ENCODE results near the gene TDG.
"Not testable (repeated sequence)": the region's sequence is repeated elsewhere in the genome, so short reads cannot be mapped to it uniquely, and the experiment has no call there.

The TDG gene

DNA sequence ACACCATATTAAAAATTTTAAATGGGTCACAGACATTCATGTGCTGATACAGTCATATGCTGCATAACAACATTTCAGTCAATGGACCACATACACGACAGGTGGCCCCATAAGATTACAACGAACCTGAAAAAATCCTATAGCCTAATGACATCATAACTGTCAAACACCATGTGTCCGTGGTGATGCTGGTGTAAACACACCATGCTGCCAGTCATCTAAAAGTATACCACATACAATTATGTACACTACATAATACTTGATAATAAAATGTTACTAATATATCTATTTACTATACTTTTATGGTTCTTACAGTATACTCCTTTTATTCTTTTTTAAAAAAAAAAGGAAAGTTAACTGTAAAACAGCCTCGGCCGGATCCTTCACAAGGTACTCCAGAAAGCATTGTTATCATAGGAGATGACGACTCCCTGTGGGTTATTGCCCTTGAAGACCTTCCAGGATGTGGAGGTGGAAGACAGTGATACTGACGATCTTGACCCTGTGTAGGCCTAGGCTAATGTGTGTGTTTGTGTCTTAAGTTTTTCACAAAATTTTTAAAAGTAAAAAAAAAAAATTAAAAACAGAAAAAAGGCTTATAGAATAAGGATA lies 5.0 kb upstream of the TDG start:
- no peak for DNase-seq (ENCODE audit: low read depth in 2 of 2)

DNA sequence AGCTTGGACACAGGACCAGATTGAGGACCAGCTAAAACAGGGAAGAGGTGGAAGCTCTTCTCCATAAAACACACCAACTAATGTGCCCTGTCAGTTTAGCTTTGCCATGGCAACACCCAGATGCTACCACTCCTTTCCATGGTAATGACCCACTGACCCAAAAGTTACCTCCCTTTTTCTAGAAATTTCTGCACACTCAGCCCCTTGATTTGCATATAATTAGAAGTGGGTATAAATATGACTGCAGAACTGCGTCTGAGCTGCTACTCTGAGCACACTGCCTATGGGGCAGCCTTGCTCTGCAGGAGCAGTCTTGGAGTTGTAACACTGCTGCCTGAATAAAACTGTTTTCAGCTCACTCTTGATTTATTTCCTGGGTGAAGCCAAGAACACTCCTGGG lies 3.2 kb upstream of the TDG start:
- DNase-seq (ENCODE audit: low read depth in 2 of 2): no peak

DNA sequence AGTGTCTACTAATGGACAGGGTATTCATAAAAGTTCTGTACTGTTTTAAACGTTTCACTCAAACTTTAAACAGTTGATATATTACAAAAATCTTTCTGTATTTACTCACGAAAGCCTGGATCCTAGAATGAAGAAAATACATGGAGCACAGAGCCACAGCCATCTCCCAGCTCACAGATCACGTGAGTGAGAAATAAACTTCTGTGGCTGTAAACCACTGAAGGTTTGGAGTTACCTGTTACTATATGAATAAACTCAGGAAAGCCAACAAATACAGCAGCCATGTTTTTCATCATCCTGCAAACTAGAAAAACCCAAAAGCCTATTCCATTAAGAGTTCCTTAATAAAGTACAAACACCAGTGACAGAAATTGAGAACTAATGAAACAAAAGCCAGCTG lies 867 bp upstream of the TDG start:
- no peak for DNase-seq (ENCODE audit: low read depth in 2 of 2)

DNA sequence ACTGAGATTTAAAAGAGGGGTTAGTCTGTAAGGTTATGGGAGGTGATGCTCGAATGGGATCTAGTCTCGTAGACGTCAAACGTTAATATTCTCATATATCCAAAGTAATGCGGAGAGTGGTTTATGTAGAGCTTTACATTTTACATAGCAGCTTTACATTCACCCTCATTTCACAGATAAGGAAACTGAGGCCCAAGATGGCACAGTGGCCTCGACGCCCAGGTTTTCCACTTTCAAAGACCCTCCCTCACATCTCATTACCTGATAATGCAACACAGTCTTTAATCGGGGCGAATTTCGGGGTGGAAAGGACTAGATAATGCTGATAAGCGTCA lies 450 bp upstream of the TDG start:
- no peak for DNase-seq (ENCODE audit: low read depth in 2 of 2)

DNA sequence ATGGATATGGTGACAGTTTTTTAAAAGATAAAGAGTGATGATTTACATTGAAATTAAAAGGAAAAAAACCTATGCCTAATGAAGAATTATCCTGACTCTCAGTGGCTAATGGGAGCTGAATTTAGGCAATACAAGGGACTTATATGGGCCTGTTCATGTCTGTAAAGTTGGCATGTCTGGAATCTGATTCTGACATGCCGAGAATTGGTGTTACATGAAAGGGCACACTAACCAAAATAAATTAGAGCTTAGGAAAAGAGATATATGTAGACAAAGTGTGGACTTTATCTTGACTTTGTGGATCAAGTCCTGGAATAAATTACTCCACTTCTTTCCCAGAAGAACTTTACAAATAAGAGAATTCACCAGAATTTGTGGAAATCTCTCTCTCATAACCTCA lies 1.1 kb downstream of the TDG start:
- DNase-seq (ENCODE audit: low read depth in 2 of 2): no peak

DNA sequence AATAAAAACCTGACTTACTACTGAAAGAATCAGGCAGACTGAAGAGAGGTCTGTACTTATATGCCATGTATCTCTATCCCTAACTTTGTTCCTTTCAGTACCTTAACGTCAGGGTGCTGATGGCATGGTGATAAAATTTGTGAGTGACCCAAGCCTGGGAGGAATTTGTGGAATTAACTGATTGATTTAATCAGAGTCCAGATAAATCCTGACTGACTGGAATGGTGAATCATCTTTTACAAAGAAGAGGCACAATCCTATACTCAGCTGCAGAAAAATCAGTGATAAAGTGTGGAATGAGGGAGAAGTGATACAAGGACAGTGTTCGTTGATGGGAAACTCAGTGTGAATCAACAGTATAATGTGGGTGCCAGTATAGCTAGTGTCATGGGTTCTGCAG lies 3.7 kb downstream of the TDG start:
- DNase-seq (ENCODE audit: low read depth in 2 of 2): no peak

DNA sequence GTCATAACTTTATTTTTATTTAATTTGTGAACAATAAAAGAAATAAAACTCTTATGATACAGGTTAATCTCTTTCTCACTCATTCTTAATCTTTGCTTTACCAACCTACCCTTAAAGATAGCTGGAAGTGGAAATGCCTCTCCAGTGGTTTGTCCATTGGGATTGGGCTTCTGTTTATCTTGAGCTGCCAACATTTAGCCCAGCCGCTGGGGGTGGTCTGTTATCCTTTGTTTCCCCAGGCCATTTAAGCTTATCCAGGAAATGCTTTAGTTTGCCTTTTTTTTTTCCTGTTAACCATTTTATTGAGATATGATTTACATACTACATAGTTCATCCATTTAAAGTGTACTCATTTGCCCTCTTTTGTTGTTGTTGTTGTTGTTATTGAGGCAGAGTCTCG lies 8.2 kb downstream of the TDG start:
- no peak for DNase-seq (ENCODE audit: low read depth in 2 of 2)

DNA sequence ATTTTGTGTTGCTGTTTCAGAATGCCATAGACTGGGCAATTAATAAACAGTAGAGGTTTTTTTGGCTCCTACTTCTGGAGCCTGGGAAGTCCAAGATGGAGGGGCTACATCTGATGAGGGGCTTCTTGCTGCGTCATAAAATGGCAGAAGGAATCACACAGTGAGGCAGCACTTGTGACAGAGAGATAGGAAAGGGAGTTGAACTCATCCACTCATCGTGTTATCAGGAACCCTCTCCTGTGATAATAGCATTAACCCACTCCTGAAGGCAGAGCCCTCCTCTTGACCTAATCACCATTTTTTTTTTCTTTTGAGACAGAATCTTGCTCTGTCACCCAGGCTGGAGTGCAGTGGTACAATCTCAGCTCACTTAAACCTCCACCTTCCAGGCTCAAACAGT lies 9.7 kb downstream of the TDG start:
- DNase-seq (ENCODE audit: low read depth in 2 of 2): no peak

DNA sequence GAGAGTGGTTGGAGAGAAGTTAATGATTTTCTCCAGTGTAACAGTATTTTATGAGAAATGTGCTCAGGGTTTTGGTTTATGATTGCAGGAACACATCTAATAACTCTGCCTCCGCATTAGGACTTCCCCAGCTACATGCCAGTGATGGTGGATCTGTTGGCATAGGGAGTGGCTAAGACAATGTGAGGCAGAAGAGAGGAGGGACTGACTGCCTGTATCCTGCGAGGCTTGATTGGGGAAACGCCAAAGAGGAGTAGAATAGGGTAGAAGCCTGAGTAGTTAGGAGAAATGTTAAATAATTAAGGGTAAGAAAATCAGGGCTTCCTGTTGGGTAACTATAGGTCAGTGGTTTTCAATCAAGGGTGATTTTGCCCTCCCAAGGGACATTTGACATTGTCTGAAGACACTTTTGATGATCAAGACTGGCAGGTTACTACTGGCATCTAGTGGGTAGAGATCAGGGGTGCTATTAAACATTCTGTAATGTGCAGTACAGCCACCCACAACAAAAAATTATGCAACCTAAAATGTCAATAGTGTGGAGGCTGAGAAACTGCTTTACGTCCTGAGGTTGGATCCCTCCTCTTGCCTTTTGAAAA lies 12.8 kb downstream of the TDG start:
- DNase-seq (ENCODE audit: low read depth in 2 of 2): no peak

DNA sequence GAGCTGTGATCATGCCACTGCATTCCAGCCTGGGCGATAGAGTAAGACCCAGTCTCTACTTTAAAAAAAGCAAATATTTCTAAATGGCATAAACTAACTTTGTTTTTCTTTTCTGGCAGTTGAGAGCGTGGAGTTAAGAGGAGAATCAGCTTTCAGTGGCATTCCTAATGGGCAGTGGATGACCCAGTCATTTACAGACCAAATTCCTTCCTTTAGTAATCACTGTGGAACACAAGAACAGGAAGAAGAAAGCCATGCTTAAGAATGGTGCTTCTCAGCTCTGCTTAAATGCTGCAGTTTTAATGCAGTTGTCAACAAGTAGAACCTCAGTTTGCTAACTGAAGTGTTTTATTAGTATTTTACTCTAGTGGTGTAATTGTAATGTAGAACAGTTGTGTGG lies 21.2 kb downstream of the TDG start:
- no peak for DNase-seq (ENCODE audit: low read depth in 2 of 2)

DNA sequence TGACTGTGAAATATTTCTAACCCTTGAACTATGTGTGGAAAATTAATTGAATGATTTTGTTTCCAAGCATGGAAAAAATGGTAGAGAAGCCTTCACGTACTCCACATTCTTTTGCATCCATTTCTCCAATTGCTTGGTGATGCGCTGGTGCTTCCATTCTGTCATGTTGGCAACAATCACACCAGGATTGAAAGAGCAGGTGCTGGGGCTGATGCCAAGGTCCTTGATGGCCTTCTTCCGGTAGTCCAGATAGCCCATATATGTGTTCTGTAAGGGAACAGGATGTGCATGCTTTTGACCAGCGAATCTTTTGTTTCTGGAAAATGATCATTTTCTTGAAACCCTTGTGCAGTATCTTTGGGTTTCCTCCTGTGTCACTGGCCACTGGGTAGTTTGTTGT lies 28.6 kb downstream of the TDG start:
- no peak for DNase-seq (ENCODE audit: low read depth in 2 of 2)

DNA sequence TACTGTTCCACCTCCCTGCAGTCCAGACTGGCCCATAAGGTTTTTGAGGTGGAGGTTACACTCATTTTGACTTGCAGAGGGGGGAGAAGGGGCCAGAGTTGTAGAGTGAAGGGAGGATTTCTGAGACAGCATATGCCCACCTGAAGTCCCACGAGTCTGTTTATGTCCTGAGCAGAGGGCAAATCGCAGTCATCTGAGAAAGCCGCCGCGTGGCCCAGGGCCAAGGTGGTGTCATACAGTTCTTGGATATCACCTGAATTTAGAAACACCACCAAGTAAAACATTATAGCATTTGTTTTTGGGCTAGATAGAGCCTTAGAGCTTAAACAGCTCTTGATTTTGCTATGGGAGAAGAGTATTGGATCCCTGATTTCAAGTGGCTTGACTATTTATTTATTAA lies 30.9 kb downstream of the TDG start:
- no peak for DNase-seq (ENCODE audit: low read depth in 2 of 2)

DNA sequence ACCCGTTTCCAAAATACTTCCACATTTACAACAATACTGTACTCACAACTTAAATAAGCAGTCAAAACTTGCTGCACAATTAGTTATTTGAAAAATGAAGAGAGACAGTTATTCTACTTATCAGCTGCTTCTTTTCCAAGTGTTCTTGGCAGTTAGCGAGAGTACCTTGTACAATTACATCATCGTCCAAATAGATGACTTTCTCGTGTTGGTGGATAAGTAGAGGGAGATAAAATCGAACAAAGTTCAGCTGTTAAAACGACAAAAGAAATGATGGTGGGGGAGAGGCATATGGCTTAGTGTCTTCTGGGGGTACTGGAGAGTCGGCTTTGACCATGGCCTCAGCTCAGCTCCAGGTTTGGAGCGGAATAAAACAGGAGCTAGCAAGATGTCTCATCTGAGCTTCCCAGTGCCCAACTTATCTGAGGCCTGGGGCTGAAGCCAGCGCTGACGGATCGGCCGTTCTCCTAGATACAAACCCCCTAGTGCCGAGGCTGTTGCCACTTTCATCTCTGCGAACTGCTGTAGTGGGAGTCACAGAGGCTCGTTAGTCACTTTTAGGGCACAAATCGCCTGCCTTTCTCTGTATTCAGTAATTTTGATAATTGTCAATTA lies 31.7 kb downstream of the TDG start:
- no peak for DNase-seq (ENCODE audit: low read depth in 2 of 2)

DNA sequence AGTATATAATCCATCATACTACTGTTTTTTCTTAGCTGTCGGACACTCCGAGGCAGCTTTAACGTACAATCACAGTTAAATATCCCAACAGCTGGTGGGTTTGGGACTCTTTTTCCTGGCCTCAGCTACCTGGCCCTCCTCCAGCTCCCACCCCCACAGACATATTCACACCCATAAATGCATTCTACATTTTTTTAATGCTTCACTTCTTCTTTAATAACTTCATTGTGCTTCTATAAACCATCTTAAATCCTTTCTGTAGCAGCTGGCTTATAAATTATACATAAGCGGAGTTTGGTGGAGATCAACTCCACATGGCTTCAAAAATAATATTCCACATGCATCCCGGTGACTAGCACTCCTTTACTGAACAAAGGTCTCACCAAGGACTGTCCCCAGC lies 33.3 kb downstream of the TDG start:
- DNase-seq (ENCODE audit: low read depth in 2 of 2): no peak

DNA sequence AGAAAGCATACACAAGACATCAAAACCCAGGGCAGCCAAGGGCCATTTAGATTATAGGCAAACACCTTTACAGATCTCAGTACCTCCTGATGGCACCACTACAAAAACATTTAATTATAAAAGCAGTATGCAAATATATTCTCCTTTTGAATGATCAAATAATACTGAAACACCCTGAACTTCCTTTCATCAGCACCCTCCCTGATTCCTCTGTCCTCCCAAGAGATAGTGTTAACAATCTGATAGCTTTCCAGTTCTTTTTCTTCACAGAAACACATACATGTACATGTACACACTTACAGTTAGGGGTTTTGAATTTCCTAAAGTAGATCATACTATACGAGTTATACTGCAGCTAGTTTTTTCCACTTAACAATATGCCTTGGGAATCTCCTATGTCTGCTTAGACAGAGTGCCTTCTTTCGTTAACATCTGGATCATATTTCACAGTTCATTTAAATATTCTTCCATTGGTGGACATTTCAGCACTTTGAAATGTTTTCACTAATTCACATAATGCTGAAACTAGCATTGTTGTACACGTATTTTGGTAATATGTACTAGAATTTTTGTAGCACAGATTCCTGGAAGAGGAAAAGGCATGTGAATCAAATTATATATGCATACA lies 35.2 kb downstream of the TDG start:
- no peak for DNase-seq (ENCODE audit: low read depth in 2 of 2)

DNA sequence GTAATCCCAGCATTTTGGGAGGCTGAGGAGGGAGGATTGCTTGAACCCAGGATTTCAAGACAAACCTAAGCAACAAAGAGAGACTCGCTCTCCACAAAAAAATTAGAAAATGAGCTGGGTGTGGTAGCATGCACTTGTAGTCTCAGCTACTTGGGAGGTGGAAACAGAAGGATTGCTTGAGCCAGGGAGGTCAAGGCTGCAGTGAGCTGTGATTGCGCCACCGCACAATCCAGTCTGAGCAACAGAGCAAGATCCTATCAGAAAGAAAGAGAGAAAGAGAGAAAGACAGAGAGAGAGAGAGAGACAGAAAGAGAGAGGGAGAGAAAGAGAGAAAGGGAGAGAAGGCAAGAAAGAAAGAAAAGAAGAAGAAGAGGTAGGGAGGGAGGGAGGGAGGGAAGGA lies 37.0 kb downstream of the TDG start:
- no peak for DNase-seq (ENCODE audit: low read depth in 2 of 2)

DNA sequence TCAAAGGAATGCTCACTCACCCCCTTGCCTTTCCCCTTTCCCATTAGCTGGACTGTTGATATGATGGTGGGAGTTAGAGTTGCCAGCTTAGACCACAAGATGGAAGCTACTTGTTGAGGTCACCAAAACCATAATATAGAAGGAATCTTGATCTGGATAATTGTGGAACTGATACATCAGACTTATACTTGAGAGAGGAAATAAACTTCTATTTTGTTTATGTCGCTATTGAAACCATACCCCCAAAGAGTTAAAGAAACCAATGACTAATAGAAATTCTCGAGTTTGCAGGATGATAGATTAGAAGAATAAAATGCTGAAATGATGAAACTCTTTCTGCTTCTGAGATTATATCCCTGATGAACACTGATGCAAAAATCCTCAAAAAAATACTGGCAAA lies 37.9 kb downstream of the TDG start:
- DNase-seq (ENCODE audit: low read depth in 2 of 2): no peak

DNA sequence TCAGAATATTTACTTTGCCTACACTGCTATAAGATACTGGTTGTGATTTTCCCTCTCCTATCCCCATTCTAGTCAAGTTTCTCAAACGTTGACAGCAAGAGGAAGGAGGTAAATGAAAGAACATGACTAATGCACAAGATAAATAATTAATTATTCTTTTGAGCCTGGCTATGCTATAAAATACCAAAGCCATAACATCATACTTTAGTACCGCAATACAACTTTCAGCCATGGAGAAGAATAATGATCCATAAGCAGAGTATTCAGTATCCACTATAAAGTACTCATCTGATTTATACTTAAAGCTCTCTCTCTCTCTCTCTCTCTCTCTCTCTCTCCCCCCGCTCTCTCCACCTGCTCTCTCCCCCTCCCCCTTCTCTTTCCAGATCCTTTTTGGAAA lies 41.3 kb downstream of the TDG start:
- DNase-seq (ENCODE audit: low read depth in 2 of 2): no peak

DNA sequence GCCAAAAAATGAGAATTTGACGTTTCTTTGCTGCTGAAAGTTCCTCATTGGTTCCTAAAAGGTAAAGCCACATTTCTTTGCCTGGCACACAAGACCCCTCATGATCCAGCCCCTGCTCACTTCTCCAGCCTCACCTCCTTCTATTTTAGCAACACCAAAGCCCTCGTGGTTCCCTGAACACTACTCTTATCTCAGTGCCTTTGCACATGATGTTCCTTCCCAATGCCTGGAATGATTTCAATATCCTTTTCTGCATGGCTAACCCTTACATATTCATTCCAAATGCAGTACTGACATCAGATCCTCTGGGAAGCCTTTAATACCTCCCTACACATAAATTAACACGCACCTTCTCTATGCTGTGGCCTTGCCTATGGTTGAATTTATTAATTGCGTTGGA lies 44.4 kb downstream of the TDG start:
- no peak for DNase-seq (ENCODE audit: low read depth in 2 of 2)

DNA sequence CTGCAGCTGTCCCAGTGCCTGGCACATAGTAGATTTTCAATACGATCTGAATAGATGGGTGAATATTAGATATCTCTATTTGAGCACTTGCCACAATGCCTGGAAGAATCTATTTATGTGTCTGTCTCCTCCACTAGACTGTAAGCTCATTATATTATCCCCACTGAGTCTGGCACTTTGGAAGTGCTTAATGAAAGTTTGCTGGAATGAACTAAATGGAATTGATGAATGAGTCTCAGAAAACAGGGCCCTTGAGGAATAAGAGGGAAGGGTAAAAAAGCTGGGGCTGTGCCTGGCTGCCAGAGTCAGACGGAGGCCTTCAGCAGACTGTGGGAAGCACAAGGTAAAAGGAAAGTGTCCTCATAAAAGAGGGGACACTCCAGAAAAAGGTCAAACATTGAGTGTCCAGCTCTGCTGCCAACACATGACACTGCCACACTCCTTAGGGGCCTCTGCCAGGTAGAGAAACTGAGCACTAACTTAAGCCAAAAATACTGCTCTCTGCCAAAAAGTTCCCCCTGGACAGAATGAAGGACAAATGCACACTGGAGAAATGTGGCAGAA lies 45.0 kb downstream of the TDG start:
- DNase-seq (ENCODE audit: low read depth in 2 of 2): no peak

DNA sequence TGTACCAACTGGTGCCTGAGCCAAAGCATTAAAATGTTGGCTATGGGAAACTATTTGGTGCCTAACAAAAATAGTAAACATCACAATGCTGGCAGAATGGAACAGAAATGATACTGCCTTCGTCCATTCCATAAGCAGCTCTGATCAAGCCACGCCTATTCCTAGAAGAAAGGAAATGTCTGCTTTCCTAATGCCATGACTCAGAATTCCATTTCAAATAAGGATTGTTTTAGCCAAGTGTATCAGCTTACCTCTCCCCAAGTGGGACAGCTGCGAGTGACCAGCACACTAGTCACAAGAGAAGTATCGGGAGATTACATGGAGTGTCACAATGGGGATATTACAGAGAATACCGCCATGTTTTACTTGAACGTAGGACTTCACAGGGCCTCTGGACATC lies 45.6 kb downstream of the TDG start:
- DNase-seq (ENCODE audit: low read depth in 2 of 2): no peak

DNA sequence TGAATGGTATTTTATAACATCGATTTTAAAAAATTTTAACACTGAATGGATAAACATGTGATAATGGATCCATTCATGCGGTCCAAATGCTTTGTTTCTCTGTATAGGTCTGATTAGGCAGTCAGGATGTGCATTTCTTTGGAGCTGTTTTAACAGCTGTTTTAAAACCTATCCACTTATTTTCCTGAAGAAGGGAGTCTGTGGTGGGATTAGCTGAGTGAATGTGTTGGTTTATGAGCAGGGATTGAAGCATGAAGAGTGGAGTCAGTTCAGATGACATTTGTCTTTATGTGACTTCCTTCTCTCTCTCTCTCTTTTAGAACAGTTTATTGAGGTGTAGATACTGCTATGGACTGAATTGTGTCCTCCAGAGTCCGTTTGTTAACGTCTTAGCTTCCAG lies 46.7 kb downstream of the TDG start:
- DNase-seq (ENCODE audit: low read depth in 2 of 2): no peak

DNA sequence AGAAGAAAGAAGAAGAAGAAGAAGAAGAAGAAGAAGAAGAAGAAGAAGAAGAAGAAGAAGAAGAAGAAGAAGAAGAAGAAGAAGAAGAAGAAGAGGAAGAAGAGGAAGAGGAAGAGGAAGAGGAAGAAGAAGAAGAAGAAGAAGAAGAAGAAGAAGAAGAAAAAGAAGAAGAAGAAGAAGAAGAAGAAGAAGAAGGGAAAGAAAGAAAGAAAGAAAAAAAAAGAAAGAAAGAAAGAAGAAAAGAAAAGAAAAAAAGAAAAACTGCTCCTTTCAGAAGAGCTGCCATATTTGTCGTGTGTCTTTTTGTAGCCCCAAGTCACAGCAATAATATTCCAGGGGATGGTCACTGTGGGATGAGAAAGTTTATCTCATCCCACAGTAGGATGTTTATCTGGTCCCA lies 56.2 kb downstream of the TDG start:
- not testable (repeated sequence) for DNase-seq (ENCODE audit: low read depth in 2 of 2)
